HL-60 (cell line): ENCODE results near the gene SEC14L1.

Source experiments
- GABPA ChIP-seq: IDR thresholded peaks from 2 replicates; pipeline ENCODE4 v1.6.1; 2012; ENCODE audit warnings: low read depth
- TF ChIP-seq, protein P1 (sequence below): IDR thresholded peaks from one replicate; pipeline ENCODE4 v1.5.1; 2011; ENCODE audit warnings: low read length, control low read depth, inconsistent platforms; ENCODE audit not compliant: insufficient read depth

DNA sequence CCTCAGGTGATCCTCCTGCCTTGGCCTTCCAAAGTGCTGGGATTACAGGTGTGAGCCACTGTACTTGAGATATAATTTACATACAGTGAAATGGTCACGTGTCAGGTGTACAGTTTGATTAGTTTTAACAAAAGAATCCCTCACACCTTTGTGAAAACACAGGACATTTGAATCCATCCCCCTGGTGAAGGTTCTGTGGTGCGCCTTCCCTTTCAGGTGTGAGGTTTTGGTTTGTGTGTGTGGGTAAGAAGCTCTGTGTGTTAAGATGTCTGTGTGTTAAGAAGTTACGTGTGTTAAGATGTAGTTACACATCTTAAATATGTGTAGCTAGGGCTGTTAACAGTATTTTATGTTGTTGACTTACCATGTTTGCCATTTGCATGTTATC, 4.4 kb downstream of the SEC14L1 start:
- TF ChIP-seq, protein P1, sequence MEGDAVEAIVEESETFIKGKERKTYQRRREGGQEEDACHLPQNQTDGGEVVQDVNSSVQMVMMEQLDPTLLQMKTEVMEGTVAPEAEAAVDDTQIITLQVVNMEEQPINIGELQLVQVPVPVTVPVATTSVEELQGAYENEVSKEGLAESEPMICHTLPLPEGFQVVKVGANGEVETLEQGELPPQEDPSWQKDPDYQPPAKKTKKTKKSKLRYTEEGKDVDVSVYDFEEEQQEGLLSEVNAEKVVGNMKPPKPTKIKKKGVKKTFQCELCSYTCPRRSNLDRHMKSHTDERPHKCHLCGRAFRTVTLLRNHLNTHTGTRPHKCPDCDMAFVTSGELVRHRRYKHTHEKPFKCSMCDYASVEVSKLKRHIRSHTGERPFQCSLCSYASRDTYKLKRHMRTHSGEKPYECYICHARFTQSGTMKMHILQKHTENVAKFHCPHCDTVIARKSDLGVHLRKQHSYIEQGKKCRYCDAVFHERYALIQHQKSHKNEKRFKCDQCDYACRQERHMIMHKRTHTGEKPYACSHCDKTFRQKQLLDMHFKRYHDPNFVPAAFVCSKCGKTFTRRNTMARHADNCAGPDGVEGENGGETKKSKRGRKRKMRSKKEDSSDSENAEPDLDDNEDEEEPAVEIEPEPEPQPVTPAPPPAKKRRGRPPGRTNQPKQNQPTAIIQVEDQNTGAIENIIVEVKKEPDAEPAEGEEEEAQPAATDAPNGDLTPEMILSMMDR, result no peak
- TF ChIP-seq GABPA, result no peak
